Activated CD8-positive, alpha-beta T cell treated with anti-CD3 and anti-CD28 coated beads for 36 hours (primary cell): ENCODE results near the gene PIP5K1B. TPM values are rescaled to one million over a fixed set of nuclear protein-coding genes. Genes with fewer than 3 reads are reported as not detected.

Source experiments
- ATAC-seq: fragments of 200-7000 bp; cut with Tn5 transposase; one replicate; pipeline ENCODE4 v1.10.0; 2021; ENCODE audit warnings: mild to moderate bottlenecking, moderate library complexity
- CTCF ChIA-PET: fragments of 350-600 bp; sonication (Branson Sonifier 250); formaldehyde crosslinking; loops from one replicate; lab custom pipeline; 2021; ENCODE audit warnings: antibody characterized with exemption; lab: Charles Lee
- POLR2A ChIA-PET: fragments of 350-600 bp; sonication (Branson Sonifier 250); formaldehyde crosslinking; loops from one replicate; lab custom pipeline; 2021; ENCODE audit warnings: antibody characterized with exemption; lab: Charles Lee
- DNase-seq: peaks from one replicate; pipeline ENCODE4 v3.0.0-alpha.2; 2020
- H3K27ac Mint-ChIP-seq: one replicate; pipeline ENCODE4 v1.8.0; 2021; ENCODE audit warnings: mild to moderate bottlenecking, mixed read lengths
- H3K27me3 Mint-ChIP-seq: one replicate; pipeline ENCODE4 v1.8.0; 2021; ENCODE audit warnings: mixed read lengths
- H3K36me3 Mint-ChIP-seq: one replicate; pipeline ENCODE4 v1.8.0; 2021; ENCODE audit warnings: low read depth, mixed read lengths
- H3K4me1 Mint-ChIP-seq: one replicate; pipeline ENCODE4 v1.8.0; 2021; ENCODE audit warnings: low read depth, mixed read lengths
- H3K4me3 Mint-ChIP-seq: one replicate; pipeline ENCODE4 v1.8.0; 2021; ENCODE audit warnings: mild to moderate bottlenecking, moderate library complexity, mixed read lengths
- H3K9me3 Mint-ChIP-seq: one replicate; pipeline ENCODE4 v1.8.0; 2021; ENCODE audit warnings: mixed read lengths
- intact Hi-C: fragments of 100-400 bp; cut with micrococcal nuclease; formaldehyde crosslinking; loops from one replicate; pipeline ENCODE4 v1.10.0; 2022
- total RNA-seq, 2 experiments: library from RNA; stranded (reverse); gene quantifications; one replicate each; pipeline ENCODE4 v1.2.3, GENCODE V29; 2021
- TF ChIP-seq, protein P1 (sequence below): fragments of 200-600 bp; IDR thresholded peaks from one replicate; pipeline ENCODE4 v1.8.0; 2022; ENCODE audit warnings: antibody characterized with exemption, mild to moderate bottlenecking

Gene PIP5K1B
- total RNA-seq, 2 experiments from 2014 or later = 0.43 to 0.98 TPM

- CTCF ChIA-PET = no interaction called here
Observed at GRCh38 chr9:68739621-68740174, 34.7 kb downstream of the PIP5K1B start.

GRCh38 chr9:68740561-68740960, 35.5 kb downstream of the PIP5K1B start:
- intact Hi-C loops = no loop called here
- CTCF ChIA-PET = no interaction called here
- Mint-ChIP-seq H3K27ac (no peak overlapping the region), H3K4me1 (no peaks in the 10 kb centered on the region), H3K27me3 (peaks cover 7% of the 10 kb centered on the region), H3K9me3 (no peaks in the 10 kb centered on the region), H3K36me3 (no peaks in the 10 kb centered on the region), H3K4me3 (no peak overlapping the region)
- DNase-seq (no peak), ATAC-seq (no peak)
- TF ChIP-seq, protein P1, sequence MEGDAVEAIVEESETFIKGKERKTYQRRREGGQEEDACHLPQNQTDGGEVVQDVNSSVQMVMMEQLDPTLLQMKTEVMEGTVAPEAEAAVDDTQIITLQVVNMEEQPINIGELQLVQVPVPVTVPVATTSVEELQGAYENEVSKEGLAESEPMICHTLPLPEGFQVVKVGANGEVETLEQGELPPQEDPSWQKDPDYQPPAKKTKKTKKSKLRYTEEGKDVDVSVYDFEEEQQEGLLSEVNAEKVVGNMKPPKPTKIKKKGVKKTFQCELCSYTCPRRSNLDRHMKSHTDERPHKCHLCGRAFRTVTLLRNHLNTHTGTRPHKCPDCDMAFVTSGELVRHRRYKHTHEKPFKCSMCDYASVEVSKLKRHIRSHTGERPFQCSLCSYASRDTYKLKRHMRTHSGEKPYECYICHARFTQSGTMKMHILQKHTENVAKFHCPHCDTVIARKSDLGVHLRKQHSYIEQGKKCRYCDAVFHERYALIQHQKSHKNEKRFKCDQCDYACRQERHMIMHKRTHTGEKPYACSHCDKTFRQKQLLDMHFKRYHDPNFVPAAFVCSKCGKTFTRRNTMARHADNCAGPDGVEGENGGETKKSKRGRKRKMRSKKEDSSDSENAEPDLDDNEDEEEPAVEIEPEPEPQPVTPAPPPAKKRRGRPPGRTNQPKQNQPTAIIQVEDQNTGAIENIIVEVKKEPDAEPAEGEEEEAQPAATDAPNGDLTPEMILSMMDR = no peak
- POLR2A ChIA-PET = no interaction called here

More at GRCh38 chr9:68739621-68740174, 34.7 kb downstream of the PIP5K1B start:
- no peak overlapping the region for H3K27ac Mint-ChIP-seq
- POLR2A ChIA-PET = no interaction called here
- ATAC-seq (no peak), DNase-seq (no peak)
- no peaks in the 10 kb centered on the region for H3K9me3 Mint-ChIP-seq
- intact Hi-C loops = no loop called here
- H3K36me3 Mint-ChIP-seq = no peaks in the 10 kb centered on the region
- TF ChIP-seq, protein P1 = no peak
- peaks cover 7% of the 10 kb centered on the region for H3K27me3 Mint-ChIP-seq
- no peak overlapping the region for H3K4me3 Mint-ChIP-seq
- no peaks in the 10 kb centered on the region for H3K4me1 Mint-ChIP-seq

- Mint-ChIP-seq H3K4me1 (no peaks in the 10 kb centered on the region), H3K36me3 (no peaks in the 10 kb centered on the region), H3K27ac (no peak overlapping the region), H3K4me3 (no peak overlapping the region), H3K27me3 (peaks cover 2% of the 10 kb centered on the region), H3K9me3 (no peaks in the 10 kb centered on the region)
- TF ChIP-seq, protein P1 = no peak
- DNase-seq (no peak), ATAC-seq (no peak)
- ChIA-PET CTCF (no interaction called here), POLR2A (no interaction called here)
- intact Hi-C loops = no loop called here
Observed at GRCh38 chr9:68741234-68741633, 36.2 kb downstream of the PIP5K1B start.

- H3K27ac Mint-ChIP-seq = no peak overlapping the region
- H3K36me3 Mint-ChIP-seq = no peaks in the 10 kb centered on the region
- DNase-seq (no peak), ATAC-seq (no peak)
- no peaks in the 10 kb centered on the region for H3K9me3 Mint-ChIP-seq
- CTCF ChIA-PET = no interaction called here
- POLR2A ChIA-PET = no interaction called here
- H3K4me3 Mint-ChIP-seq = no peak overlapping the region
- TF ChIP-seq, protein P1 = no peak
- peaks cover 2% of the 10 kb centered on the region for H3K27me3 Mint-ChIP-seq
- intact Hi-C loops = no loop called here
- H3K4me1 Mint-ChIP-seq = no peaks in the 10 kb centered on the region
Observed at GRCh38 chr9:68741704-68742332, 36.8 kb downstream of the PIP5K1B start.

- Mint-ChIP-seq H3K9me3 (no peaks in the 10 kb centered on the region), H3K27ac (no peak overlapping the region), H3K4me3 (no peak overlapping the region), H3K4me1 (no peaks in the 10 kb centered on the region), H3K36me3 (no peaks in the 10 kb centered on the region), H3K27me3 (peaks cover 2% of the 10 kb centered on the region)
- no peak for DNase-seq
- TF ChIP-seq, protein P1 = no peak
- intact Hi-C loops = no loop called here
- ChIA-PET CTCF (no interaction called here), POLR2A (no interaction called here)
- no peak for ATAC-seq
Observed at GRCh38 chr9:68742333-68742730, 37.3 kb downstream of the PIP5K1B start.
